Endodermal cell (in vitro differentiated cells): ENCODE data around the gene TIGIT. TPM values are rescaled to one million over a fixed set of nuclear protein-coding genes. Genes with fewer than 3 reads are reported as not detected.

ENCODE experiments used
- DNase-seq: peaks from one replicate; pipeline ENCODE4 v3.0.0-alpha.2; 2017
- H3K27ac ChIP-seq: 2 replicates; pipeline ENCODE4 v1.5.1; 2013; ENCODE audit warnings: mild to moderate bottlenecking, low read depth, low read length, moderate library complexity
- H3K27me3 ChIP-seq: 2 replicates; pipeline ENCODE4 v1.6.1; 2013; ENCODE audit warnings: mild to moderate bottlenecking, low read length, moderate library complexity; ENCODE audit not compliant: insufficient read depth, control insufficient read depth, poor library complexity, severe bottlenecking
- H3K36me3 ChIP-seq: 2 replicates; pipeline ENCODE4 v1.7.0; 2013; ENCODE audit warnings: mild to moderate bottlenecking, low read length, moderate library complexity; ENCODE audit not compliant: control insufficient read depth, insufficient read depth
- H3K4me1 ChIP-seq: one replicate; pipeline ENCODE4 v1.7.0; 2013; ENCODE audit warnings: low read length; ENCODE audit not compliant: control insufficient read depth, insufficient read depth
- H3K4me3 ChIP-seq: 2 replicates; pipeline ENCODE4 v1.5.1; 2013; ENCODE audit warnings: mild to moderate bottlenecking, low read length, moderate library complexity
- H3K9ac ChIP-seq: 2 replicates; pipeline ENCODE4 v1.6.1; 2013; ENCODE audit warnings: mild to moderate bottlenecking, low read length, moderate library complexity; ENCODE audit not compliant: poor library complexity, severe bottlenecking; ENCODE audit errors: extremely low read depth
- H3K9me3 ChIP-seq: 2 replicates; pipeline ENCODE4 v1.6.1; 2013; ENCODE audit warnings: mild to moderate bottlenecking, low read length, moderate library complexity; ENCODE audit not compliant: control insufficient read depth
- H3K27ac Mint-ChIP-seq: 2 replicates; pipeline ENCODE4 v1.8.0; 2020; ENCODE audit warnings: mixed read lengths
- H3K27me3 Mint-ChIP-seq: 2 replicates; pipeline ENCODE4 v1.8.0; 2021; ENCODE audit warnings: mild to moderate bottlenecking, mixed read lengths; ENCODE audit not compliant: insufficient read depth
- H3K36me3 Mint-ChIP-seq: 2 replicates; pipeline ENCODE4 v1.8.0; 2020; ENCODE audit warnings: low read depth, mixed read lengths
- H3K4me1 Mint-ChIP-seq: 2 replicates; pipeline ENCODE4 v1.8.0; 2020; ENCODE audit warnings: mixed read lengths
- H3K4me3 Mint-ChIP-seq: 2 replicates; pipeline ENCODE4 v1.8.0; 2020; ENCODE audit warnings: mild to moderate bottlenecking, moderate library complexity, mixed read lengths
- H3K9me3 Mint-ChIP-seq: 2 replicates; pipeline ENCODE4 v1.8.0; 2020; ENCODE audit warnings: mild to moderate bottlenecking, mixed read lengths
- WGBS, 2 experiments: methylation state at CpG; one replicate each; pipeline versions ENCODE4 v1.1.5 to v1.1.7; 2013; ENCODE audit warnings: missing lambda C conversion rate in 2 of 2, mixed read lengths in 1 of 2; ENCODE audit not compliant: insufficient coverage in 1 of 2, insufficient read length in 1 of 2; 5-methylcytosine and 5-hydroxymethylcytosine counted together
- total RNA-seq, 2 donors: library from RNA; stranded (reverse); fragmentation: NEBNext Ultra II Directional in 1 of 2; extraction: Animal tissue kit (Norgen Biotek cat#: 25700) in 1 of 2; gene quantifications; 2 replicates in 1 of 2; 3 replicates in 1 of 2; pipeline ENCODE4 v1.2.1, GENCODE V29; 2021
- TF ChIP-seq, protein P1 (sequence below): fragments of 200-600 bp; sonication (generic); conservative IDR thresholded peaks from 2 replicates; pipeline ENCODE4 v1.5.0; 2021; ENCODE audit warnings: antibody characterized with exemption, mild to moderate bottlenecking

The TIGIT gene
- total RNA-seq, 2 donors from 2014 or later: not detected

- H3K4me3 ChIP-seq: no peak overlapping the region
- Mint-ChIP-seq H3K27ac (no peak overlapping the region), H3K36me3 (no peaks in the 10 kb centered on the region), H3K27me3 (no peaks in the 10 kb centered on the region), H3K4me3 (no peak overlapping the region), H3K4me1 (no peaks in the 10 kb centered on the region), H3K9me3 (peaks cover 5% of the 10 kb centered on the region)
- 93 to 97% methylated on average over 3 of the region's 3 CpGs for WGBS, 2 experiments
- H3K9ac ChIP-seq: no peak overlapping the region
- no peak for DNase-seq
- H3K36me3 ChIP-seq: no peaks in the 10 kb centered on the region
- TF ChIP-seq, protein P1, sequence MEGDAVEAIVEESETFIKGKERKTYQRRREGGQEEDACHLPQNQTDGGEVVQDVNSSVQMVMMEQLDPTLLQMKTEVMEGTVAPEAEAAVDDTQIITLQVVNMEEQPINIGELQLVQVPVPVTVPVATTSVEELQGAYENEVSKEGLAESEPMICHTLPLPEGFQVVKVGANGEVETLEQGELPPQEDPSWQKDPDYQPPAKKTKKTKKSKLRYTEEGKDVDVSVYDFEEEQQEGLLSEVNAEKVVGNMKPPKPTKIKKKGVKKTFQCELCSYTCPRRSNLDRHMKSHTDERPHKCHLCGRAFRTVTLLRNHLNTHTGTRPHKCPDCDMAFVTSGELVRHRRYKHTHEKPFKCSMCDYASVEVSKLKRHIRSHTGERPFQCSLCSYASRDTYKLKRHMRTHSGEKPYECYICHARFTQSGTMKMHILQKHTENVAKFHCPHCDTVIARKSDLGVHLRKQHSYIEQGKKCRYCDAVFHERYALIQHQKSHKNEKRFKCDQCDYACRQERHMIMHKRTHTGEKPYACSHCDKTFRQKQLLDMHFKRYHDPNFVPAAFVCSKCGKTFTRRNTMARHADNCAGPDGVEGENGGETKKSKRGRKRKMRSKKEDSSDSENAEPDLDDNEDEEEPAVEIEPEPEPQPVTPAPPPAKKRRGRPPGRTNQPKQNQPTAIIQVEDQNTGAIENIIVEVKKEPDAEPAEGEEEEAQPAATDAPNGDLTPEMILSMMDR: no peak
- no peaks in the 10 kb centered on the region for H3K4me1 ChIP-seq
- H3K27me3 ChIP-seq: no peaks in the 10 kb centered on the region
- no peak overlapping the region for H3K27ac ChIP-seq
- no peaks in the 10 kb centered on the region for H3K9me3 ChIP-seq
These were observed 8.1 kb upstream of the TIGIT start for GRCh38 chr3:114285648-114286230.

DNA sequence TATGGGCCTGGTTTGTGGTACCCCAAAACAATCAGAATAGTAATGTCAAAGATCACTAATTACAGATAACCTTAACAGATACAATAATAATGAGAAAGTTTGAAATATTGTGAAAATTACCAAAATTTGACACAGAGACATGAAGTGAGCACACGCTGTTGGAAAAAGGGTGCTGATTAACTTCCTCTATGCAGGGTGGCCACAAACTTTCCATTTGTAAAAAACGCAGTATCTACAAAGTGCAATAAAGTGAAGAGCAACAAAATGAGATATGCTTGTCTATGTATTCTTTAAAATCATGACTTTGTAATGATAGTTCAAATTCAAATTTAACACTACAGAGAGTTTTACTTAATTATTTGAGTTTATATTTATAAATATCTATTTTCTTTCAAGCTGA lies 7.6 kb upstream of the TIGIT start:
- Mint-ChIP-seq H3K9me3 (peaks cover 3% of the 10 kb centered on the region), H3K36me3 (no peaks in the 10 kb centered on the region), H3K4me3 (no peak overlapping the region), H3K27ac (no peak overlapping the region), H3K4me1 (no peaks in the 10 kb centered on the region), H3K27me3 (no peaks in the 10 kb centered on the region)
- Histone ChIP-seq H3K4me3 (no peak overlapping the region), H3K4me1 (no peaks in the 10 kb centered on the region), H3K27me3 (no peaks in the 10 kb centered on the region), H3K27ac (no peak overlapping the region), H3K9me3 (no peaks in the 10 kb centered on the region), H3K9ac (no peak overlapping the region), H3K36me3 (no peaks in the 10 kb centered on the region)
- TF ChIP-seq, protein P1: no peak
- 91 to 100% methylated on average over 1 to 2 of the region's 2 CpGs for WGBS, 2 experiments
- no peak for DNase-seq

GRCh38 chr3:114290911-114291901 lies 2.6 kb upstream of the TIGIT start:
- no peak overlapping the region for H3K4me3 ChIP-seq
- H3K9ac ChIP-seq: no peak overlapping the region
- WGBS, 2 experiments: 76 to 84% methylated on average over 8 to 23 of the region's 23 CpGs
- TF ChIP-seq, protein P1: peak; percentile 97
- Mint-ChIP-seq H3K9me3 (no peaks in the 10 kb centered on the region), H3K27ac (no peak overlapping the region), H3K4me3 (no peak overlapping the region), H3K27me3 (no peaks in the 10 kb centered on the region), H3K36me3 (no peaks in the 10 kb centered on the region), H3K4me1 (peaks cover 5% of the 10 kb centered on the region)
- peak; percentile 99 for DNase-seq
- H3K4me1 ChIP-seq: no peaks in the 10 kb centered on the region
- no peaks in the 10 kb centered on the region for H3K27me3 ChIP-seq
- H3K27ac ChIP-seq: no peak overlapping the region
- H3K36me3 ChIP-seq: no peaks in the 10 kb centered on the region
- no peaks in the 10 kb centered on the region for H3K9me3 ChIP-seq
